GM12801 (cell line): ENCODE results near the gene DNAH17.

Source experiments
- CTCF ChIP-seq: IDR thresholded peaks from one replicate; pipeline ENCODE4 v1.5.1; 2011; ENCODE audit warnings: control low read depth; ENCODE audit not compliant: insufficient read length; ENCODE audit errors: extremely low read depth

The DNAH17 gene

GRCh38 chr17:78397681-78398101, 179.5 kb downstream of the DNAH17 start:
- no peak for TF ChIP-seq CTCF

GRCh38 chr17:78396441-78397337, 180.5 kb downstream of the DNAH17 start:
- TF ChIP-seq CTCF = no peak

- TF ChIP-seq CTCF = no peak
These were observed 182.0 kb downstream of the DNAH17 start for GRCh38 chr17:78395155-78395554.

GRCh38 chr17:78394209-78394608, 183.0 kb downstream of the DNAH17 start:
- no peak for TF ChIP-seq CTCF

- no peak for TF ChIP-seq CTCF
These were observed 183.6 kb downstream of the DNAH17 start for GRCh38 chr17:78393575-78393974.

GRCh38 chr17:78392295-78392694, 184.9 kb downstream of the DNAH17 start:
- no peak for TF ChIP-seq CTCF

GRCh38 chr17:78391843-78392242, 185.4 kb downstream of the DNAH17 start:
- TF ChIP-seq CTCF = no peak

GRCh38 chr17:78391051-78391431, 186.2 kb downstream of the DNAH17 start:
- no peak for TF ChIP-seq CTCF
